HG03439 (cell line): ENCODE data around the gene SPDYC.

Experiments used
- ATAC-seq: cut with Tn5 transposase; IDR thresholded peaks from one replicate; pipeline ENCODE4 v1.9.1; 2021; ENCODE audit warnings: mild to moderate bottlenecking, moderate library complexity; ENCODE audit not compliant: unreplicated experiment

Gene SPDYC

DNA sequence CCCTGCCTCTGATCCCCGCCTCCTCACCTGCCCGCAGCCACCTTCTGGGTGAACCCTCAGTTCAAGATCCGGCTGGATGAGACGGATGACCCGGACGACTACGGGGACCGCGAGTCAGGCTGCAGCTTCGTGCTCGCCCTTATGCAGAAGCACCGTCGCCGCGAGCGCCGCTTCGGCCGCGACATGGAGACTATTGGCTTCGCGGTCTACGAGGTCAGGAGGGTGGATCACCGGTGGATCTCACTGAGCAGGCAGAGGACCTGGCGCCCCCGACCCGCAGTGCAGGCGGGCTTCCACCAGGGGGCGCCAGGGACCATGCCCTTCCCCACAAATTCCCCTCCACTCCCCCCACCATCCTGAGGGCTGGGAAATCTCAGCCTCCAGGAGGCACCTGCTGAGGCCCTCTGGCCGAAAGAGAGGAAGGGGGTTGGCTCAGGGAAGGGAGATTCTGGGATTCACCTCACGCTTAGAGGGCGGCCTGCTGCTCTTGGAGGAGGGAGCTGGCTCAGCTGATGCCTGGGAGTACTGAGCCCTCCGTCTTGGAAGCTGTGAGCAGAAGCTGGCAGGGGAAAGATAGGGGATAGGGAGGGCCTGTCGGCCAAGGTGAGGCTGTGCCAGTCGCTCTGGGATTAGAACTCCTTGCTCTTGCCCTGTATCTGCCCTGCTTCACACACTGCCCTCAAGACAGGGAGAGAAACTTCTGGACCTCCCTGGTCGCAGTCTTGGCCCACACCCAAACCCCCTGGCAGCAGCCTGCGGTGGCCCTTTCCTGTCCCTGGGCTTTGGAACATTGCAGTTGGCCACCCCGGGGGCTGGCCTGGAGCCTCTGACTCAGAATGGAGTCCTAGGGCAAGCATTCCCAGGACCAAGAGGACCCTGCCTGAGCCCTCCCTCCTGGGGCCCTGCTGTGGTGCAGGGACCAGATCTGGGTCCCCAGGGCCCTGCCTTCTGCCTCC, 34.9 kb downstream of the SPDYC start:
- no peak for ATAC-seq

DNA sequence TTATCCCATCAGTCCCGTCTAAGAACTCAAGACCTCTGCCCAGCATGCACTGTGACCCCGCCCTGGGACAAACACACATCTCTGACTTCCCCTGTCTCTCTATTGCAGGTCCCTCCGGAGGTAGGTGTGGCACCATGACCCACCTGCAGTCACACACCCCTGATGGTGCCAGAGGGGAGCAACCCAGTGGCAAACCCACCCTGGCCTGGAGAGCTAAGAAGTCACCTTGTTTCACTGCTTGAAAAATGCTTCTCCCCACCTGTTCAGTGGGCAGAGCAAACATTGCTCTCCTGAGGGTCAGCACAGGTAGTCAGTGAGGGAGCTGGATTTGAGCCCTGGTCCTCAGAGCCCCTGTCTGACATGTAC, 35.6 kb downstream of the SPDYC start:
- no peak for ATAC-seq

DNA sequence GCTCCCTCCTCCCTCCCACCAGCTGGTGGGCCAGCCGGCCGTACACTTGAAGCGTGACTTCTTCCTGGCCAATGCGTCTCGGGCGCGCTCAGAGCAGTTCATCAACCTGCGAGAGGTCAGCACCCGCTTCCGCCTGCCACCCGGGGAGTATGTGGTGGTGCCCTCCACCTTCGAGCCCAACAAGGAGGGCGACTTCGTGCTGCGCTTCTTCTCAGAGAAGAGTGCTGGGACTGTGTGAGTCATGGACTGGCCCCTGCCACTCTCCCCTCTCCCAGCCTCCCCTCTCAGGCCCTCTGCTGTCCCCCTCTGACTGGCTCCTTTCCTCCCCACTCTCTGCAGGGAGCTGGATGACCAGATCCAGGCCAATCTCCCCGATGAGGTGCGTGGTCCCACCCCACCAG, 36.4 kb downstream of the SPDYC start:
- no peak for ATAC-seq

DNA sequence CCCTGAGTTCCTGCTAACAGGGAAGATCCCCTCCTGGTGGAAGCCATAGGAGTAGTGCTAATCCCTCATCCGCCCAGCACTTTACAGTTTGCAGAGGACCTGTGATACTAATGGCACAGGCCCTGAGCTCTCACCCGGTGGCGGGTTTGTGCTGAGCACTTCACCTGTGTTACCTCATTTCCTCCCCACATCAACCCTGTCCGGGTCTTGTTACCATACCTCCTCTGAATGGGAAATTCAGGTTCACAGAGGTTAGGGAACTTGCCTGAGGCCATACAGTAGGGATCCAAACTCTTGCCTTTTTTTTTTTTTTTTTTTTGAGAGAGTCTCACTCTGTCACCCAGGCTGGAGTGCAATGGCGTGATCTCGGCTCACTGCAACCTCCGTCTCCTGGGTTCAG, 36.9 kb downstream of the SPDYC start:
- ATAC-seq, result no peak

DNA sequence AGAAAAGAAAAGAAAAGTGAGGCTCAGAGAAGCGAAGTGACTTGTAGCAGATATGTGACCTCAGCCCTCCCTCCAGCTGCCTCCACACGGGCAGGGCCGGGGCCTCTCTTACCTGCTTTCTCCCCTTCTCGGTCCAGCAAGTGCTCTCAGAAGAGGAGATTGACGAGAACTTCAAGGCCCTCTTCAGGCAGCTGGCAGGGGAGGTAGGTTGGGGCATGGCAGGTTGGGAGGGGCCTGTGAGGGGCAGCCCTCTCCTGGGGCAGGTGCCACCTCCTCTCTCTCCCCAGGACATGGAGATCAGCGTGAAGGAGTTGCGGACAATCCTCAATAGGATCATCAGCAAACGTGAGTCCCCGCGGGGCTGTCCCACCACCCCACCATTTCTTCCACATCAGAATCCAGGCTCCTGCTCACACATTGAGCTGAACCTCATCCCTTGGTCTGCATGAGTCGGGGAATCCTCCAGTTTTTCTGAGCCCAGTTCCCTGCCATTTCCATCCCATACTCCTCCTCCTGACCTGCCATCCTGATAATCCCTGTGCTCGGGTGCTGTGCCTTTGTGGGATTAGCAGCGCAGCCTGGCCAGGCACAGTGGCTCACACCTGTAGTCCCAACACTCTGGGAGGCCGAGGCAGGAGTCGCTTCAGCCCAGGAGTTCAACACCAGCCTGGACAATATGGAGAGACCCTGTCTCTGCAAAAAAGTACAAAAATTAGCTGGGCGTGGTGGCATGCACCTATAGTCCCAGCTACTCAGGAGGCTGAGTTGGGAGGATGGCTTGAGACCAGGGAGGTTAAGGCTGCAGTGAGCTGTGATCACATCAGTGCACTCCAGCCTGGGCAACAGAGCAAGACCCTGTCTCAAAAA, 38.1 kb downstream of the SPDYC start:
- ATAC-seq, result no peak

DNA sequence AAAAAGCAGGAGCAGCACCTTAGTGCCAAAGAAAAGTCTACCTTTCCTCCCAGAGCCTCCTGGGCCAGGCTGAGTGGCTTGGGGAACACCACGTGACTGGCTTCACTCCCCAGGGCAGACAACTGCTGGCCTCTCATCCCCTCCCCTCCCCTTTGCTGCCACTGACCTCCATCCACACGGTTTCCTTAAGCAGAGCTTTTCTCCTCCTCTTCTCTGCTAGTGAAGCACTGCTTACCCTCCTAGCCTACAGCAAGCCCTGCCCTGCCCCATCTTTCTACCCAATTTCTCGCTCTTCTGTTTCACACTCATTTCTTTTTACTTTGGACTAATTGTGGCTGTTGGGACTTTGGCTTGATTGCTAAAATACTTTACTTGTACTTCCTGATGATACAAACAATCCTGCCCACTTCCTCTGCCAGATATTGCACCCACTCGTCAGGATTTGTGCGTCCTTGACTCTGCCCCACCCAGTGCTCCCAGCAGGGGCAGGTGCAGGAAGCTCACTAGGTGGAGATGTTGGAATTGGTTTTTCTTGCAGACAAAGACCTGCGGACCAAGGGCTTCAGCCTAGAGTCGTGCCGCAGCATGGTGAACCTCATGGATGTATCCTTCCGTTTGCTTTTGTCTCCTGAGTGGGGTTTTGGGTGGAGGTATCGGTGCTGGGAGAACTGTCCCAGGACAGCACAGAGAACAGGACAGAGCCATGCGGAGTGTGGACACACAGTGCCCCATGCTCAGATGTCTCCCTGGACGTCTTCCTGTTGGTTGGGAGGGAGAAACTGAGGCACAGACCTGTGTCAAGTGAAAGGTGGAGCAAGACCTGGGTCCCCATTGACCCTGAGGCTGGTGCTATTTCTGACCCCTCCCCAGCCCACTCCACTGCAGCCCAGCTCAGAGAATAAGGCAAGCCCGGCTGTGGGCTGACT, 39.0 kb downstream of the SPDYC start:
- ATAC-seq, result no peak

DNA sequence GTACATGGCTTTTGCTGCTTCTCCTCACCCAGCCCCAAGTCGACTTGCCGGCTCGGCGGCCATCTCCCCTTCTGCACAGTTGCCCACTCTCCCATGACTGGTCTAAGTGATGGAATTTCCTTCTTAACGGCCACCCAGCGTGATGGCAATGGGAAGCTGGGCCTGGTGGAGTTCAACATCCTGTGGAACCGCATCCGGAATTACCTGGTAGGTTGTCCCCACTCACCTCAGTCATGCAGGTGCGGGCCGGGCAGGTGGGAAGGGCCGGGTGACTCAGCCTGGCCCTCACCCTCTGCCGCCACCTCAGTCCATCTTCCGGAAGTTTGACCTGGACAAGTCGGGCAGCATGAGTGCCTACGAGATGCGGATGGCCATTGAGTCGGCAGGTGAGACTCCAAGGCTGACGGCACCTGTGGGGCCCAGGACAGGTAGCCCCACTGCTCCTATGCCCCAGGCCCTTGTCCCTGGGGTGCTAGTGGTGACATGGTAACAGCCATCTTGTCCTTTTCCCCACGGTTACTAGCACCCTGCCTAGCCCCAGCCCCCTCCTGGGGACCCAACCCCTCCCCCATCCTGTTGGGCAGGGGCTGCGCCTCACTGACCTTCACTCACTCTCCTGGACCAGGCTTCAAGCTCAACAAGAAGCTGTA, 39.8 kb downstream of the SPDYC start:
- ATAC-seq, result no peak

DNA sequence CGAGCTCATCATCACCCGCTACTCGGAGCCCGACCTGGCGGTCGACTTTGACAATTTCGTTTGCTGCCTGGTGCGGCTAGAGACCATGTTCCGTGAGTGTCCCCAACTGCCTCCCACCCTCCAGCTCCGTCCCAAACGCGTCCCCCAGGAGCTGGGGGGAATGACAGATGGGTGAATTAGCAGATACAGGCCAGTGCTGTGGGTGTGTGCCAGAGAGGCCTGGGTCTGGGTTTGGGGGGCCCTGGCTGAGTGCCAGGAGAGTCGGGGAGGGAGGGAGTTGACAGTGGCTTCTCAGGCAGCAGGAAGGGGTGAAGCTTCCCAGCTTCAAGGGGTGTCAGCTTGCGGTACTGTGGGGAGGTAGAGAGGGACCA, 40.3 kb downstream of the SPDYC start:
- no peak for ATAC-seq

DNA sequence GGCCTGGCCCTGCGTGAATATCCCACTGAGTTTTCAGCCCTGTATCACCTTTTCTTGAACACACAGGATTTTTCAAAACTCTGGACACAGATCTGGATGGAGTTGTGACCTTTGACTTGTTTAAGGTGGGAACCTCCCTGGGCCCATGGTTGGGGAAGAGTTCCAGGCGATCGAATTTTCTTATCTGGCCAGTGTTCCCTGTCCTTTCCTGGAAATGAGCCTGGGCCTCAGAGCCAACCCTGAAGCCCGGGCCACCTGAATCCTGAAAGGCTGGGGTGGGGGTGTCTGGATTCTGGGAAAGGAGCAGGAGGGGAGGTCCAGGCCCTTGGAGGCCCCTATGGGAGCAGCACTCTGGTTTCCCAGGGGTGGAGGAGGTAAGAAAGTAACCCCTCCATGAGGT, 40.7 kb downstream of the SPDYC start:
- no peak for ATAC-seq

DNA sequence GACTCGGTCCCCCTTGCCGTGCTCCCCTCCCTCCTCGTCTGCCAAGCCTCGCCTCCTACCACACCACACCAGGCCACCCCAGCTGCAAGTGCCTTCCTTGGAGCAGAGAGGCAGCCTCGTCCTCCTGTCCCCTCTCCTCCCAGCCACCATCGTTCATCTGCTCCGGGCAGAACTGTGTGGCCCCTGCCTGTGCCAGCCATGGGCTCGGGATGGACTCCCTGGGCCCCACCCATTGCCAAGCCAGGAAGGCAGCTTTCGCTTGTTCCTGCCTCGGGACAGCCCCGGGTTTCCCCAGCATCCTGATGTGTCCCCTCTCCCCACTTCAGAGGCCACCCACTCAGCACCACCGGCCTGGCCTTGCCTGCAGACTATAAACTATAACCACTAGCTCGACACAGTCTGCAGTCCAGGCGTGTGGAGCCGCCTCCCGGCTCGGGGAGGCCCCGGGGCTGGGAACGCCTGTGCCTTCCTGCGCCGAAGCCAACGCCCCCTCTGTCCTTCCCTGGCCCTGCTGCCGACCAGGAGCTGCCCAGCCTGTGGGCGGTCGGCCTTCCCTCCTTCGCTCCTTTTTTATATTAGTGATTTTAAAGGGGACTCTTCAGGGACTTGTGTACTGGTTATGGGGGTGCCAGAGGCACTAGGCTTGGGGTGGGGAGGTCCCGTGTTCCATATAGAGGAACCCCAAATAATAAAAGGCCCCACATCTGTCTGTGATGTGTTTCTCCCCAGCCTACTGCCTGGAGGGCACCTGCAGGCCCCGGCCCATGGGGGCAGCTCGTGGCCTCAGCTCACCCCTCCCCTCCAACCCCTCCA, 41.5 kb downstream of the SPDYC start:
- no peak for ATAC-seq

DNA sequence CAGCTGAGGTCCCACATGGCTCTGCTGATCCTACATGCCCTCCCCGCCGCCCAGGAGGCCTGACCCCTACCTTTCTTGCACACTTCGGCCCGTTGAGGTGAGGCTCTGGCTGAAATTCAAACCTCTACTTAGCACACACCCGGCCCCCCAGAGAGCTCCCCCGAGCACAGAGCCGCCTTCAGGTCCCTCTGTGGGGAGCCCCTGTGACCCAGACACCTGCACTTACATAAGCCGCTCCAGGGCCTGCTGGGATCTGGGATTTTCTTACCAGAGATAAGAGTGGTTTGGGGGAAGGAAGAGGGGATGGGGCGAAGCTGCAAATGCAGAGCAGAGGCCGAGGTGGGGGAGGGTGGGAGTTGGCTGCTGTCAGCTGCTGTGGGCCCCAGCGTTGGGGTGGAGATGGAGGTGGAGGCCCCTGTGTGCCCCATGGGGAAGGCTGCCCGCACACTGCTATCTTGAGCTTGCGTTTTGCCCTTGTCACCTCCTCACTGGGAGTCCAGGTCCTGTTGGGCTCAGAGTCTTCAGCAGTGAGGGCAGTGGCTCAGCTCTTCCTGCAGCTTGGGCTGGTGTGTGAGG, 42.3 kb downstream of the SPDYC start:
- ATAC-seq, result no peak

DNA sequence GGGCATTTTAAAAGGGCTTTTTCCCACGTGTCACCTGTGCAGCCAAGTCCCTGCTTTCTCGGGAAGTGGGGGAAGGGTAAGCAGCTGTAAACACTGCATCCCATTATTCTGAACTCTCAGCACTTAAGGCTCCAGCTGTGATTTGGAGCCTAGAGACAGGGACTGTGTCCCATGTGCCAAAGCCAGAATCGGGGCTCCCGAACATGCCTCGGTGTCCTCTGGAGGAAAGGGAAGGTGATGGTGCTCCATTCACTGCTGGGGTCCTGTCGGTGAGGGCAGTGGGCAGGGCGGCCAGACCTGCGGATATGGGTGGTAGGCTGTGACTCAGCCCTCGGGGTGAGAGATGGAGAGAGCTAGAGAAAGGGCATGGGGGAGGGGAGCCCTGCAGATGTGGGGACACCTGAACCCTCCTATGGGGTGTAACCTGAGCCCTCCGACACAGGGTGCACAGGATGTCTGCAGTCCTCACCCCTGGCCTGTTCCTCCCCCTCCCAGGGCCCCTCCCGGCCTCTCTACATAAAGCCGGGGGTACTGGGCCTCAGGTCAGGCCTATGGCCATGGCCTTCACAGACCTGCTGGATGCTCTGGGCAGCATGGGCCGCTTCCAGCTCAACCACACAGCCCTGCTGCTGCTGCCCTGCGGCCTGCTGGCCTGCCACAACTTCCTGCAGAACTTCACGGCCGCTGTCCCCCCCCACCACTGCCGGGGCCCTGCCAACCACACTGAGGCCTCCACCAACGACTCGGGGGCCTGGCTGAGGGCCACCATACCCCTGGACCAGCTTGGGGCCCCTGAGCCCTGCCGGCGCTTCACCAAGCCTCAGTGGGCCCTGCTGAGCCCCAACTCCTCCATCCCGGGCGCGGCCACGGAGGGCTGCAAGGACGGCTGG, 43.5 kb downstream of the SPDYC start:
- ATAC-seq, result no peak

DNA sequence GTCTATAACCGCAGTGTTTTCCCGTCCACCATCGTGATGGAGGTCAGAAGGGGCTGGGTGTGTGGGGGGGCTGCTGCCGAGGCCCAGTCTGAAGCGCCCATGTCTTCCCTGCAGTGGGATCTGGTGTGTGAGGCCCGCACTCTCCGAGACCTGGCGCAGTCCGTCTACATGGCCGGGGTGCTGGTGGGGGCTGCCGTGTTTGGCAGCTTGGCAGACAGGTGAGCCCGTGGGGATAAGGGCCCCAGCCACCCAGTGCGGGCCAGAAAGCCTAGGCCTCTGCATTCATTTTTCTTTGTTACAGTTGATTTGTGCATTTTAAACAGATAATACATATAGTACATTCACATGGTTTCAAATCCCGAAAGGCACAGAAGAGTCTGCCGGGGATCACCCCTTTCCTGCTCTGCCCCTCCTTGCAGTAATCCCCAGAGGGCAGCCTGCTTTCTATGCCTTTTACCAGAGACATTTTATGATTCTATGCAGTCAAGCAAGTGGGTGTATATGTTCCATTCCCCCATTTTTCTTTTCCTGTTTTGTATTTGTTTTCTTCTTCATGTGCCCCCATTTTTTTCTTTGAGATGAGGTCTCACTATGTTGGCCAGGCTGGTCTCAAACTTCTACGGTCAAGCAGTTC, 44.3 kb downstream of the SPDYC start:
- no peak for ATAC-seq

DNA sequence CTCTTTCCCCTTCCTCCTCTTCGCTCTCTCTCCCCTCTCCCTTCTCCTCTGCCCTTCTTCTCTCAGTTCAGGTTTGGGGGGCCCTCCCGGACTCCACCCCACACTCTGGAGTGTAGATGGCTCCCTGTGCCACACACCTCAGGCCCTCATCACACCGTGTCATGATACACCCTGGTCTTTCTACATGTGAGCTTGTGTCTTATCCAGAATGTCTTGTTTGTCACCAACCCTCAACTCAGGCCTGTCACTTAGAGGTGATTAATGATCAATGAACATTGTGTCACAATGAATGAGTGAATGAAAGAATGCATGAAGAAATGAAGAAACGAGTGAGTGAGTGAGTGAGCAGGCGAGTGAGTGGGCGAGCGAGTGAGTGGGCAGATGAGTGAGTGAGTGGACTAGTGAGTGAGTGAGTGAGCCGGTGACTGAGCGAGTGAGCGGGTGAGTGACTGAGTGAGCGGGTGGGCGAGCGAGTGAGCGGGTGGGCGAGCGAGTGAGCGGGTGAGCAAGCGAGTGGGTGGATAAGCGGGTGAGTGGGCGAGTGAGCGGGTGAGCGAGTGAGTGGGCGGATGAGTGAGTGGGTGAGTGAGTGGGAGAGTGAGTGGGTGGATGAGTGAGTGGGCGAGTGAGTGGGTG, 45.5 kb downstream of the SPDYC start:
- ATAC-seq, result no peak

DNA sequence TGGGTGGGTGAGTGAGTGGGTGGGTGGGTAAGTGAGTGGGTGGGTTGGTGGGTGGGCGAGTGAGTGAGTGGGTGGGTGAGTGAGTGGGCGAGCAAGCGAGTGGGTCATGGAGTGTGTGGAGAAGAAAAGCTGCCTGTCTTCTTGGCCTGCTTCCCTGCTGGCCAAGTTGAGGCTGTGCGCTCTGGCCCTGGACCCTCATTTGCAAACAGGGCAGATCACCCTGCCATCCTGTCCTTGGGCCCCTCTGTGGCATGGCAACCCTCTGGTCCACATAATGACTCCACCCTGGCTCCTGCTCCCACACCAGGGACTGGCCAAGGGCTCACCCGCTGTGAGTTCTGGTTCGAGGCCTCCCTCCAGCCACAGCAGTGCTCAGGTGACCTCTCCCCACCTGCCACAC, 46.8 kb downstream of the SPDYC start:
- no peak for ATAC-seq

DNA sequence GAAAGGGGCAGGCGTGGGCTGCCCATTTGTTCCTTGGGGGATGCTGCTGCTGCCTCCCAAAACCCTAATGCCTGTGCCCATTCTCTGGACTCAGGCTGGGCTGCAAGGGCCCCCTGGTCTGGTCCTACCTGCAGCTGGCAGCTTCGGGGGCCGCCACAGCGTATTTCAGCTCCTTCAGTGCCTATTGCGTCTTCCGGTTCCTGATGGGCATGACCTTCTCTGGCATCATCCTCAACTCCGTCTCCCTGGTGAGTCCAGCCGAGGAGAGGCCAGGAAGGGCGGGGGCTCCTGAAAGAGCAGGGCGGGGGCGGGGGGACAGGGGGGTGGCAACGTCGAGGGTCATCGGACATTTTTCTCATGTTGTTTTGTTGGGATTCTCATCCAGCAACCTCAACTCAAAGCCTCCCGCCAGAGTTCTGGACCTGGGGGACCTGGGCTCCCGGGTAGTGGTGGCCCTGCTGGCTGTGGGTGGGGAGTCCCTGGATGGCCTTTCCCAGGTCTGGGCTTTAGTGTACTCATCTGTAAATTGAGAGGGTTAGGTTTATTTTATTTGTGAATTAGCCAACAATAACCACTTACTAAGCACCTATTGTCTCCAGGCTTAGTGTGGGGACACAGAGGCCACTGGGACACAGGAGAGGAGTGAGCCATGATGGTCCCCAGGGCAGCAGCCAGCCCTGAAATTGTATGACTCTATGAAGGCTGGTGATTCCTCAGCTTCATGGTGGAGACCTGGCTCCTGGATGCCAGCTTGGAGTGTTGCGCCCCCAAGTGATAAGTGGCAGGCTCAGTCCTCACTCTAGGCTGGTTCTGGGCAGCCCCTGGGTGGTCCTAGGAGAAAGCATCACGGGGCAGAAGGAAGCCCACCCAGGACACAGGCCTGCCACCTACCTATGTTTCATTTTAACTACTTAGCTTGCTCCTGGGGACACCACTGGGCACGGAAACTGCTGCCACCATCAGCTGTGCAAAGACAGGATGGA, 47.7 kb downstream of the SPDYC start:
- ATAC-seq, result no peak
